Large intestine (tissue), 3 donors: Measurements from ENCODE around the gene LRMDA. TPM values are rescaled to one million over a fixed set of nuclear protein-coding genes. Genes with fewer than 3 reads are reported as not detected.
A peak's percentile ranks its signal among the peaks of the same experiment; 100 is the strongest.

Experiments
- DNase-seq, 2 donors: peaks; one replicate each; pipeline versions ENCODE4 v3.0.0 to v3.0.0-alpha.2; 2013
- H3K27ac ChIP-seq: one replicate; pipeline ENCODE4 v1.5.1; 2013; ENCODE audit warnings: low read length
- H3K27me3 ChIP-seq: 2 replicates; pipeline ENCODE4 v1.6.1; 2013; ENCODE audit warnings: low read length; ENCODE audit not compliant: control insufficient read depth, insufficient read depth
- H3K36me3 ChIP-seq: 2 replicates; pipeline ENCODE4 v1.6.1; 2013; ENCODE audit warnings: low read length; ENCODE audit not compliant: control insufficient read depth, insufficient read depth
- H3K4me1 ChIP-seq: one replicate; pipeline ENCODE4 v1.6.1; 2013; ENCODE audit warnings: low read length; ENCODE audit not compliant: control insufficient read depth, insufficient read depth
- H3K4me3 ChIP-seq: one replicate; pipeline ENCODE4 v1.5.1; 2013; ENCODE audit warnings: low read length
- H3K9me3 ChIP-seq: one replicate; pipeline ENCODE4 v1.6.1; 2013; ENCODE audit warnings: mild to moderate bottlenecking, low read depth, low read length, moderate library complexity; ENCODE audit not compliant: control insufficient read depth
- WGBS: methylation state at CpG from one replicate; pipeline ENCODE4 v1.1.5; 2013; ENCODE audit warnings: low lambda C conversion rate; ENCODE audit not compliant: insufficient coverage; 5-methylcytosine and 5-hydroxymethylcytosine counted together
- polyA plus RNA-seq: library from polyadenylated mRNA; unstranded; fragments of 120-200 nt; gene quantifications from one replicate; pipeline ENCODE4 v1.2.1, GENCODE V29; 2013

The LRMDA gene
- polyA plus RNA-seq, 1 donor, result 5.3 TPM

GRCh38 chr10:75540357-75540966 lies 109.0 kb downstream of the LRMDA start:
- Histone ChIP-seq H3K27ac (no peak overlapping the region), H3K36me3 (no peaks in the 10 kb centered on the region), H3K27me3 (no peaks in the 10 kb centered on the region), H3K9me3 (no peaks in the 10 kb centered on the region), H3K4me1 (peaks cover 3% of the 10 kb centered on the region), H3K4me3 (no peak overlapping the region)
- no peak for DNase-seq
- WGBS, result no CpG with 5 or more reads among the region's 1 CpG

- no peak overlapping the region for H3K27ac ChIP-seq
- H3K9me3 ChIP-seq, result no peaks in the 10 kb centered on the region
- H3K36me3 ChIP-seq, result no peaks in the 10 kb centered on the region
- no peaks in the 10 kb centered on the region for H3K27me3 ChIP-seq
- 83% methylated on average over 1 of the region's 4 CpGs for WGBS
- peaks cover 3% of the 10 kb centered on the region for H3K4me1 ChIP-seq
- H3K4me3 ChIP-seq, result no peak overlapping the region
- no peak for DNase-seq
Measured at GRCh38 chr10:75540981-75541380, 109.6 kb downstream of the LRMDA start.

- Histone ChIP-seq H3K4me3 (no peak overlapping the region), H3K9me3 (no peaks in the 10 kb centered on the region), H3K27ac (no peak overlapping the region), H3K4me1 (peaks cover 3% of the 10 kb centered on the region), H3K27me3 (no peaks in the 10 kb centered on the region), H3K36me3 (no peaks in the 10 kb centered on the region)
- WGBS, result no CpG with 5 or more reads among the region's 2 CpGs
- no peak for DNase-seq
Measured at GRCh38 chr10:75541411-75541810, 110.0 kb downstream of the LRMDA start.

GRCh38 chr10:75542084-75542483 lies 110.7 kb downstream of the LRMDA start:
- WGBS, result 92% methylated on average over 2 of the region's 2 CpGs
- Histone ChIP-seq H3K4me3 (no peak overlapping the region), H3K27ac (no peak overlapping the region), H3K9me3 (no peaks in the 10 kb centered on the region), H3K4me1 (peaks cover 7% of the 10 kb centered on the region), H3K27me3 (no peaks in the 10 kb centered on the region), H3K36me3 (no peaks in the 10 kb centered on the region)
- no peak for DNase-seq

- Histone ChIP-seq H3K27me3 (no peaks in the 10 kb centered on the region), H3K27ac (no peak overlapping the region), H3K36me3 (no peaks in the 10 kb centered on the region), H3K9me3 (no peaks in the 10 kb centered on the region), H3K4me3 (no peak overlapping the region), H3K4me1 (peaks cover 10% of the 10 kb centered on the region)
- peak; percentile 55 to 67 for DNase-seq
- no CpG with 5 or more reads among the region's 7 CpGs for WGBS
Measured at GRCh38 chr10:75542906-75543305, 111.5 kb downstream of the LRMDA start.

GRCh38 chr10:75544386-75544785 lies 113.0 kb downstream of the LRMDA start:
- 86% methylated on average over 1 of the region's 2 CpGs for WGBS
- H3K27me3 ChIP-seq, result no peaks in the 10 kb centered on the region
- peak; percentile 19 to 48 for DNase-seq
- H3K36me3 ChIP-seq, result no peaks in the 10 kb centered on the region
- H3K4me3 ChIP-seq, result no peak overlapping the region
- H3K9me3 ChIP-seq, result no peaks in the 10 kb centered on the region
- peaks cover 10% of the 10 kb centered on the region for H3K4me1 ChIP-seq
- no peak overlapping the region for H3K27ac ChIP-seq

- Histone ChIP-seq H3K9me3 (no peaks in the 10 kb centered on the region), H3K36me3 (no peaks in the 10 kb centered on the region), H3K4me1 (peaks cover 10% of the 10 kb centered on the region), H3K4me3 (no peak overlapping the region), H3K27ac (no peak overlapping the region), H3K27me3 (no peaks in the 10 kb centered on the region)
- WGBS, result no CpG with 5 or more reads among the region's 5 CpGs
- peak; percentile 17 to 53 for DNase-seq
Measured at GRCh38 chr10:75544993-75545706, 113.7 kb downstream of the LRMDA start.

GRCh38 chr10:75546004-75546403 lies 114.6 kb downstream of the LRMDA start:
- no peaks in the 10 kb centered on the region for H3K36me3 ChIP-seq
- H3K9me3 ChIP-seq, result no peaks in the 10 kb centered on the region
- H3K27ac ChIP-seq, result no peak overlapping the region
- no peak for DNase-seq
- peaks cover 10% of the 10 kb centered on the region for H3K4me1 ChIP-seq
- no peaks in the 10 kb centered on the region for H3K27me3 ChIP-seq
- no peak overlapping the region for H3K4me3 ChIP-seq

- DNase-seq, result peak; percentile 71 to 84
- Histone ChIP-seq H3K4me1 (peaks cover 9% of the 10 kb centered on the region), H3K27me3 (no peaks in the 10 kb centered on the region), H3K27ac (peak overlapping the region; percentile 52), H3K9me3 (peaks cover 9% of the 10 kb centered on the region), H3K36me3 (no peaks in the 10 kb centered on the region), H3K4me3 (no peak overlapping the region)
- 44% methylated on average over 2 of the region's 7 CpGs for WGBS
Measured at GRCh38 chr10:75547391-75548298, 116.2 kb downstream of the LRMDA start.

- Histone ChIP-seq H3K27me3 (no peaks in the 10 kb centered on the region), H3K9me3 (peaks cover 9% of the 10 kb centered on the region), H3K4me1 (peaks cover 7% of the 10 kb centered on the region), H3K4me3 (no peak overlapping the region), H3K27ac (no peak overlapping the region), H3K36me3 (no peaks in the 10 kb centered on the region)
- no CpG with 5 or more reads among the region's 1 CpG for WGBS
- no peak for DNase-seq
Measured at GRCh38 chr10:75548356-75548755, 116.9 kb downstream of the LRMDA start.
